ENCODE data around the gene ABL1.

The ABL1 gene

GRCh38 chr9:130932255-130933079 is 97.4 kb downstream of the ABL1 start:
- TF ChIP-seq GATA2 (IDR thresholded peaks at IDR 0.05; ENCODE audit: low read depth, low read length) (no peak), GATA3 (IDR thresholded peaks at IDR 0.05; ENCODE audit: low read depth, low read length) (no peak)

- no peak for TF ChIP-seq GATA2 (IDR thresholded peaks at IDR 0.05; ENCODE audit: low read depth, low read length)
- TF ChIP-seq GATA3 (IDR thresholded peaks at IDR 0.05; ENCODE audit: low read depth, low read length): no peak
Observed at GRCh38 chr9:130933114-130934046, 98.3 kb downstream of the ABL1 start.

- no peak for TF ChIP-seq GATA2 (IDR thresholded peaks at IDR 0.05; ENCODE audit: low read depth, low read length)
- TF ChIP-seq GATA3 (IDR thresholded peaks at IDR 0.05; ENCODE audit: low read depth, low read length): no peak
Observed at GRCh38 chr9:130934246-130934645, 99.2 kb downstream of the ABL1 start.

- TF ChIP-seq GATA2 (IDR thresholded peaks at IDR 0.05; ENCODE audit: low read depth, low read length) (no peak), GATA3 (IDR thresholded peaks at IDR 0.05; ENCODE audit: low read depth, low read length) (no peak)
Observed at GRCh38 chr9:130934702-130935647, 99.9 kb downstream of the ABL1 start.

GRCh38 chr9:130935648-130936271 is 100.7 kb downstream of the ABL1 start:
- TF ChIP-seq GATA3 (IDR thresholded peaks at IDR 0.05; ENCODE audit: low read depth, low read length): no peak
- no peak for TF ChIP-seq GATA2 (IDR thresholded peaks at IDR 0.05; ENCODE audit: low read depth, low read length)

GRCh38 chr9:130936285-130937117 is 101.4 kb downstream of the ABL1 start:
- TF ChIP-seq GATA3 (IDR thresholded peaks at IDR 0.05; ENCODE audit: low read depth, low read length) (no peak), GATA2 (IDR thresholded peaks at IDR 0.05; ENCODE audit: low read depth, low read length) (no peak)
